GM18909 (cell line): Measurements from ENCODE around the gene CHRND.

ENCODE experiments used
- ATAC-seq: cut with Tn5 transposase; IDR thresholded peaks from one replicate; pipeline ENCODE4 v1.9.1; 2021; ENCODE audit warnings: mild to moderate bottlenecking; ENCODE audit not compliant: unreplicated experiment, poor library complexity

CHRND gene

DNA sequence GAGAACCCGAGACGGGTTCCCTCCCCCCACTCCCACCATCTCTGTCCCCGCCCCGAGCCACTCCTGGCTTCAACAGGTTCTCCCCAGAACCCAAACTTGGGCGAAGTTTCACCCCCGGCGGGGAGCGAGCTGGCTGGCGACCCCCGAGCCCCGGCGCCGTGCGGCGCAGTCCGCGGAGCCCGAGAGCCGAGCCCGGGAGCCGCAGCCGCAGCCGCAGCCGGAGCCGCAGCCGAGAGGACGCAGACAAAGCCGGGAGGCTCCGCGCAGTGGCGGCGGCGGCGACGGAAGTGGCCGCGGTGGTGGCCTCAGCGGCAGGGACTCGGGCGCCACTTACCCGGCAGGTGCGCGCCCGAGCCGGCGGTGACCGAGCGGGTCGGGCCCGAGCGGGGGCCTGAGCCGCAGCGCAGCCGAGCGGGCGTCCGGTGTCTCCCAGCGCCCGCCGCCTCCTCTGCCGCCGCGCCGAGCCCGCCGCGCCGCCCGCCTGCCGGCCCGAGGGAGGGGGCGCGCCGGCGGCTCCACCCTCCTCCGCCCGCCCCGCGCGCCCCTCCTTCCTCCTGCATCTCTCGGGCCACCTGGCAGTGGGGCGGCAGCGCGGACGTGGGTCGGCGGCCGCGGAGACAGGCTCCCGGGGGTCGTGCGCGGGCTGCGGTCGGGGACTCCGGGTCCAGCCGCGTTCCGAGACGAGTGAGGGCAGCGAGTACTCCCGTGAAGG, 38.4 kb upstream of the CHRND start, which contains the start of gene ECEL1:
TSS of gene ECEL1 (minus strand) at position 450 of the 712 bp plus-strand sequence. CDS start 1,181 bp downstream, outside the sequence.
- ATAC-seq, result no peak

DNA sequence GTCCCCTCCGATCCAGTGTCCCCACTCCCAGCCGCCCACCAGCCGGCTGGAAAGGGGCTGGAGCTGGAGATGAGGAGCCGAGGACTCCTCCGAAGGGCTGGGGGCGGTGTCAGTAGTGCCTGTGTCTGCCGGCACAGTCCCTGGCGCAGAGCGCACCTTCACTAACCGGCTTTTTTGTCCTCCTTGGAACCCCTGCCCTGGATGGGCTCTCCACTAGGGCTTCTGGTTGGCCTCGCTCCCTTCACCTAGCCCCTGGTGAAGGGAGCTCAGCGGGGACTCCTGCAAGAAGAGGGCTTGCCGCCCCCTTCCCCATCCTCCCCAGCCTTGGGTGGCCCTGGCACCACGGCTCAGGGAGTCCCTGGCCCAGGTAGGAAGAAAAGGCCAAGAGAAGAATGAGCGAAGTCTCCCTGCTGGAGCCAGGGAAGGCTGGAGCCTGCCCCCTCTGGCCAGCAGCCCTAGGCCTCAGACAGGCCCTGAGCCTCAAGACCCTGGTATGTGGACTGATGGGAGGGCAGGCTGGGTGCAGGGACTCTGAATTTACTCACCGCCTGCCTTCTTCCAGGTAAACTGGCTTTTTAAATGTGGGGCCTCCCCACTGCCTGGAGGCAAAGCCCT, 37.8 kb upstream of the CHRND start:
- no peak for ATAC-seq

DNA sequence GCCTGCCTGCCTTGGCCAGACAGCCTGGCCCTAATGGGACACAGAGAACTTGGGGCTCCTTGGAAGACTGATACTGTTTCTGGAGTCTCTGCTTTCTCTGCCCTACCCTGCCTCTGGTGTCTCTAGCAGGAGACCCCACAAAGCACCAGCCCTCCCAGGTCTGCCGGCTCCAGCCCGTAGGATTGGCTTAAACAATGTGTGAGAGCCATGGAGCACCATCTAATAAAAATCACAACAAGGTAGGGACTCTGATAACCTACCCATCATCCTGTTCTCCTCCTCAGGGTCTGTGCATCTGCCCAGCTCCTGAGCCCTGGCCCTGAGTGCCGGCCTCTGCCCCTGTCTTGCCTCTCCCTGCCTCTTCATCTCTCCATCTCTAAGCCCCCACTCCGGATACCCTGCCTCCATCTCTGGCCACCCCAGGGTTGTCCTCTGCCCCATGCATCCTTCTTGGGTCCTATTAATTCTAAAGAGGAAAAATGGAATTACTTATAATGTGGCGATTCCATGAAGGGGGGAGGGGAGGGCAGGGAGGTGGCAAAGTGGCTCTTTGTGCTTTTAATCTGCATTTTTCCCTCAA, 37.1 kb upstream of the CHRND start:
- no peak for ATAC-seq

DNA sequence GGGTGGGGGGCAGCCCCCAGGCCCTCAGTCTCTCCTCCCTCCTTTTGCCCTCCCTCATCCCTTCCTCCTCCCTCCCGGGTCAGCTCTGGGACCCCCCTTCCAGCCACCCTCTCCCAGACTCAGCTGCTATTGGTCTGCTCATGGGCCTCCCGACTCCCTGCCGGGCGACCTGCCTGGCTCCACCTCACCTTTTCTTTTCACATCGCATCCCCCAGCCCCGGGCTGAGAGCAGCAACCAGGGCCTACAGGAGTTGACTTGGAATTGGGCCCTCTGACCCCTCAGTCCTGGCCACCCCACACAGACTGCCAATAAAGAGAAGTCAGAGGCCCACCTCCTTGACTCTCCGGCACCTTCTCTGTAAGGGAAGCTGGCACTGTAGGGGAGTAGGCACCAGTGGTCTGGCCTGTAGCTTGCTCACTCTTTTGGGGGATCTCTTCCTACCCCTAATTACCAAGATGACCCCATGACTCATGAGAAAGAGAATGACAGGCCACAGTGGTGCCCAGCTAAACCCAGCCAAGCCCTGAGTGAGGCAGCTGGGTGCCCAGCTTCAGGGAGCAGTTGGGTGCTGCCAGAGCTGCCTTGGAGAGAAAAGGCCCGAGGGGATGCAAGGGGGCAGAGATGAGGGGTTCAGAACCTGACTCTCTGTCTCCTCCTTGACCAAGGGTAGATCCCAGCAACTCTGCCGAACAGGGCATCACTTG, 36.3 kb upstream of the CHRND start:
- no peak for ATAC-seq

DNA sequence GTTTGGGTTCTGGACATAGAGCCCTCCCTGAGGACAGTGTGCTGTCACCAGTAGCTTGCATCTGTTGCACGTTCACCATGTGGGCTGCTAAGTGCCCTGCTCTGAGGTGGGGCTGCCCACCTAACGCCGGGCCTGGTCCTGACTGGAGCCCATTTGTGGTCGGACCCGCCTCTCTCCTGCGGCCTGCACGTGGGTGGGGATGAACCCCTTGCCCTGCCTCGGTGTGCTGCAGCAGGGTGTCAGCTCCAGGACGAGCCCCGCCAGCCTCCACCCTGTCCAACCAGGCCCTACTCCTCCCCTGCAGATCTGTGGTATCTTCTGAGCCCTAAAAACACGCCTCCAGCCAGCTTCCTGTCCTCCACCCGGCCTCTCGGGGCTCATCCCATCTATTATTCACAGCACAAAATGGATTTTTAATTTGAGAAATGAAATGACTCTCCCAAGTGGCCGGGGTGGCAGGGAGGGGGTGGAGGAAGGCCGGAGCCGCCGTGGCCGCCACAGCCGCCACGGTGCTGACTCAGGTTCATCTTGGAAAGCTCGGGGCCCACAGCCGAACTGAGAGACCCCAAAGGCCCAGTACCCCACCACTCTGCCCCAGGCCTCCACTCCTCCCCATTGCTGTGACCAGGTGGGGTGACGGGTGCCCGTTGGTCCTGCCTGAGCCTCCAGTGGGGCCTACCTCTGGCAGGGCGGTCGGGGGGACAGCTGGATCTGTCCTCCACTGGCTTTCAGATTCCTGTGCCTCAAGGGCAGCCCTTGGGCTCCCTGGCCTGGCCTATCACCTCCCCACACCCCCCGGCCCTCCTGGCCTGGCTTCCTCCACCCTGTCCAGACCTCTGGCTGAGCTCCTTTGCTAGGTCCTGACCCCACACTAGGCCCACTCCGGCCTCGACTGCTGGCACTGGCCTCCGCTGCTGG, 35.5 kb upstream of the CHRND start:
- ATAC-seq, result no peak

DNA sequence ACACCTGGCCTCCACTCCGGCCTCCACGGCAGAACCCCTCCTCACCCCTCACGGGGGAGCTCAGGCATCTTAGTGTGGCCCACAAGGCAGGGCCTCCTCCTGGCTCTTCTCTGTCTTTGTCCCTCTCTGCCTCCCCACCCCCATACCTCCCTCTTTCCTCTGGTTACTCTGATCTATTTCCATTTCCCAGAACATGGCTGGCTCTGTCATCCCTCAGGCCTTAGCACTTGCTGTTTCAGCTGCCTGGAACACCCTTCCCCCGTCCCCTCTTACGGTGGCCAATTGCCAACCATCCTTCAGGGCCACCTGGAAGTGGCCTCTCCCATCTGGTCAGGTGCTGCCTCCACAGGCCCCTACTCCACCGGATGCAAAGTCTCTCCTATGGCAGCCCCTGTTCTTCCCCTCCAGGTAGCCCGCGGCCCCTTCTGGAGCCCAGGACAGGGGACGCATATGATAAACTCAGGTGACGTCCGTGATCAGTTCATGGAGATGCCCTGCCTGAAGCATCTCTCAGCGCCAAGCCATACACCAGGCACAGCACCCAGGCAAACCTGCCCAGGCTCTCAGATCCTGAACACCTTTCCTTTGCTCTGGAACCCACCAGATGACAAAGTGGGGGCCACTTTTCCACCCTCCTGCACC, 34.7 kb upstream of the CHRND start:
- no peak for ATAC-seq

DNA sequence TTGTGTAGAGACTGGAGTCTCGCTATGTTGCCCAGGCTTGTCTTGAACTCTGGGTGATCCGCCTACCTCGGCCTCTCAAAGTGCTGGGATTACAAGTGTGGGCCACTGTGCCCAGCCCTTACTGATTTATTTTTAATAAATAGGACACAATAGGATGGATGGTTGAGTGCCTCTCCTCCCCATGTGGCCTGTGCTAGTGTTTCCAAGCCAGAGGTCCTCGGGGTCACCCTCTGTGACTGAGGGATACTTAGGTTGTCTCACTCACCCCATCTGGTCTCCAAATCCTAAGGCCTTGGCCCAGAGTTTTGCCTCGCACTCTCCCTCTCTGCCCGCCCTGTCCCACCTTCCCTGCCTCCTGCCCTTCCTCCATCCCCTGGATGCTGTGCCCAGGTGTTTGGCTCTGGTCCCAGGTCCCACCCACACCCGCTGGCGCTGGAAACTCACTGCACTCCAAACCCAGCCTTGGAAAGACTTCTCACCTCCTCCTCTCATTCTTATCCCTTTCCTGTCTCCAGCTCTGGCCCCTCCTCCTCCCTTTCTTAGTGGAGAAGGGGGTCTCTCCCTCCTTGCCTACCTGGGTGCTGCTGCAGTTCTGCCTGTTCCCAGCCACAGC, 33.6 kb upstream of the CHRND start:
- no peak for ATAC-seq

DNA sequence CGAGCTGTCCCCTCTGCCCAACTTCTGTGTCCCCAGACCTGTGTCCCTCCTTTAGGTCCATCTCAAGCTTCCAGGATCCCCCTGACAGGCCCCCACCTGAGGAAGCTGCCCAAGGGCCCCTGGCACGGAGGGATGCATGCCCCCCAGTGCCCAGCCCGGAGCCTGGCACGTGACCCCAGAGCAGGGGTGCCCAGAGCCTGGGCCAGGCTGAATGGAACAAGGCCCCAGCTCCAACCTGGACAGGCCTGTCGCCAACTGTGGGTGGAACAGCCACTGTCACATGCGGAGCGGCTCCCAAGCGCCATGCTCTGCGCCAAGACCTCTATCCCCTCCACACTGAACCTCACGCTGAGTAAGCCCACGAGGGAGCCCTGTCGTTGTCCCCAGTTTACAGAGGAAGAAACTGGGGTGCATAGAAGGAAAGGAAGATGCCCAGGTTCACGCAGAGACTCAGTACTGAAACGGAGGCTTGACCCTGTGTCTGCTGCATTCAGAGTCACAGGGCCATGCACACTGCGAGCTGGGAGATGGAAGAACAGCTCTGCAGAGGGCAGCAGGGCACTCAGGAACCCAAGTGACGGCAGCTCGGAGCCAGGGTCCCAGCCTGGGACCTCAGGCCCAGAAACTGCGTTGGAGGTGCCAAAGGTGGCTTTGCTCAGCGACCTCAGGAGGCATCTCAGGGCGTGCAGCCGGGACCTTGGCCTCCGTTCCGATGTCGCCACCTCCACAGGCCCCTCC, 32.8 kb upstream of the CHRND start:
- no peak for ATAC-seq

DNA sequence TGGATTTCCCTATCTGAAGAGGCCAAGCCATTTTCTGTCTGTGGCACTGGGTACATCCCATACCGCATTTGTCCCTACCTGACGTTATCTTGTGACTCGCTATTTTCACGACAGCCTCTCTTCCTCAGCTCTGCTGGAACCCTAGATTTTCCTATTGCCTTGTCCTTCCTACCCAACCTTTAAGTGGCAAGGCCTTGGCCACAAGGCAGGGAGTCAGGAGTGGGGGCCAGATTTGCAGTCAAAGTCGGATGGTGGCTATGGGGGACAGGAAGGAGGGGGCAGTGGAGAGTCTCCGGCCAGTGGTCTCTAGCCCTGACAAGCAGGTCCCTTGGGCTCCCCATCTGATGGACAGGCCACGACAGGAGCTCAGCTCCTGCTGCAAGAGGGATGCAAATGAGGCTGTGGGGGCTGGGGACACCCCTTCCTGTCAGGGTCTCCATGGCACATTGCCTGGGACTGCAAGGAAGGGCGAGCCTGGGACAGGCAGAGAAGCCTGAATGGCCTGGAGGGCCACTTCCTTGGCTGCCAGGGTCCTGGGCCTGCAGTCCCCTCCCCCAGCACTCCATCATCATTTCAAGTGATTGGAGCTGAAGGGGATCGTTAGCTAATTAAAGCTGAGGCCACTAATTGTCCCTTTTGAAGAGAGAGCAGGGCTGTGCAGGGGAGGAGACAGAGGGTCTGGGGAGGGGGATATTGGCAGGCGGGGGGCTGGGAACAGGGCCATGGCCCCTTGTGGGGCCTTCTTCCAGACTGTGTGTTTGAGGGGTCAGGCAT, 32.1 kb upstream of the CHRND start:
- ATAC-seq, result no peak

DNA sequence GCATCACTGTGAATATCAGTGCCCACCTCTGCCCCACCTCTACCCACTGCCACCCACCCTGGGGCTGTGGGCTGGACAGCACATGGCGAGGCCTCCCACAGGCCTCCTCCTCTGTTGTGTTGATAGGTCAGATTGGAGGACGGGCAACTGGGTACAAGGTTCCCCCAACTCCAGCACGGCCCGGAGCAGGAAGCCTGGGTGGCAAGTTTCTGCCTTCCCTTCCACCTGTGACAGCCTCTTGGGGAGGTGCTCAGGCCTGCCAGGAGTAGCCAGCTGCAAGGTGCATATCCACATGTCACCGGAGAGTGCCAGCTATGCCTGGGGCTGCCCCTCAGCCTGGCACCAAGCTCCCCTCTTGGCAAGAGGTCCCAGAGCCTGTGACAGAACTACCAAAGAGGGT, 31.4 kb upstream of the CHRND start:
- ATAC-seq, result no peak

DNA sequence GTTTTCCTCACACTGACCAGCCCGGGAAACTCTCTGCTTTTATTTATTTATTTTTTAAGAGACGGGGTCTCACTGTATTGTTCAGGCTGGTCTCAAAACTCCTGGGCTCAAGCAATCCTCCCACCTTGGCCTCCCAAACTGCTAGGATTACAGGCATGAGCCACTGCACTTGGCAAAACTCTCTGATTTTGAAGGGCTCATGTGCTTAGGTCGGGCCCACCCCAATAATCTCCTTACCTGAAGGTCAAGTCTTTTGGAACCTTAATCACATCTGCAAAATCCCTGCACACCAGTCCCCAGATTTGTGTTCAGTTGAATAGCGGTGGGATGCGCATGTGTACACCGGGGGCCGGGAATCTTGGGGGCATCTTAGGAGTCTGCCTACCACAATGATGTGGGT, 30.7 kb upstream of the CHRND start:
- ATAC-seq, result no peak

DNA sequence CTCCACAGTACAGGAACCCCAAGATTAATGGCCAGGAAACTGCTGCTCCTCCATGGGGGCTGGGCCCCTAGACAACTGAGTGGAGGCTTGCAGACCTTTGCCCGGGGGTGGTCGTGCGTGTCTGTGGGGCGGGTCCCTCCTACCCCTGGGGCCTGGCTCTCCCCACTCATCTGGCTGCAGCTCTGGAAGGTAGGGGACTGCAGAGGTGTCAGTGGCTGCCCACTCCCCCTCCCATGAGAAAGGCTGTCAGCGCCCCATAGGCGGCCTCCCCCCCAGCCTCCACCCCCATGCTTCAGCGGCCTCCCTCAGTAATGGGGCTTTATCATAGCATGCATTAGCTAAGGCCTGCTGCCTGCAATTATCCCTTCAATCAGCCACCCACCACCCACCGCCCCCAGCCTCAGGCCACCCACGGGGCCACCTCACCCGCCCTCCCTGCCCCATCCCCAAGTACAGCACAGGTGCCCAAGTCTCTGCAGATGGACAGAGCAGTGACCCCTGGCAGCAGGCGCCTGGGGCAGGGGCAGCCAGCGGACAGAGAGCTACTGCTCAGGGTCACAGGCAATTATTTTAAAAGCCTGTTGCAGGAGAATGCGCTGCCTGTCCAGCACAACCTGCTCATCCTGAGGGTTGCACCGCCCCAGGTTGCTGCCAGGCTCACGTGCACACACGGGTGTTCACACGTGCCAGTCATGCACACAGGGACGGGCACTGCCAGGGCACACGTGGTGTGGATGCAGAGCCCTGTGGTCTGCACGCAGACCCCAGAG, 29.3 kb upstream of the CHRND start:
- no peak for ATAC-seq

DNA sequence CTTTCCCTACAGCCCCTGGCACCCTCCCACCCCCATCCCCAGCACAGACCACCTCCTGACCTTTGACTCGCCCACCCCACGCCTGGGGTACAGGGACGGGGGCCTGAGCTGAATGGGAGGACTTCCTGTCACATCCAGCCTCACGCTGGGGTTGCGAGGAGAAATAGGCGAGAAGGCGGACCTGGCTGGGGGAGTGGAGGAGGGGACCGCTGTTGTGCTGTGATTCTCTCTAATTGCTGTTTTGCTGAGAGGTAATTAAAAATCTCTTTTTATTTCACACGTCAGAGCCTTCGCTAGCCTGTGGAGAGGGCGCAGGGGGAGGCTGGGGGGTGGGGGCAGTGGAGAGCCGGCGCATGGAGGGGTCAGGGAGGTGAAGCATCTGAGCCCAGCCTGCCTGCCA, 28.6 kb upstream of the CHRND start:
- ATAC-seq, result no peak

DNA sequence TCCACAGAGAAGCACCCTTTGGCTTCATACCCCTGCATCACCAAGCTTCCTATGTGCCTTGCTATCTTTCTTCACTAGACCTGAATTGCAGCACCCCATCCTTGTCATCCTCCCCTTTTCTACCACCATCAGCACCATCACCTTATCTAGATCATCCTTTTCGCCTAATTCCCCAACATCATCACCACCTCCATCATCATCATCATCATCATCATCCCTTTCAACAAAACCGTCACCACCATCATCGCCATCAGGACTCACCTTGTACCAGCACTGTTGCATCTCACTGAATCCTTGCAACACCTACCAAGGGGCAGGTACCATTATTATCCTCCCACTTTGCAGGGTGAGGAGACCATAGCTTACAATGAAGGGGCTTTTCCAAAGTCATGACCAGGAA, 27.5 kb upstream of the CHRND start:
- no peak for ATAC-seq

DNA sequence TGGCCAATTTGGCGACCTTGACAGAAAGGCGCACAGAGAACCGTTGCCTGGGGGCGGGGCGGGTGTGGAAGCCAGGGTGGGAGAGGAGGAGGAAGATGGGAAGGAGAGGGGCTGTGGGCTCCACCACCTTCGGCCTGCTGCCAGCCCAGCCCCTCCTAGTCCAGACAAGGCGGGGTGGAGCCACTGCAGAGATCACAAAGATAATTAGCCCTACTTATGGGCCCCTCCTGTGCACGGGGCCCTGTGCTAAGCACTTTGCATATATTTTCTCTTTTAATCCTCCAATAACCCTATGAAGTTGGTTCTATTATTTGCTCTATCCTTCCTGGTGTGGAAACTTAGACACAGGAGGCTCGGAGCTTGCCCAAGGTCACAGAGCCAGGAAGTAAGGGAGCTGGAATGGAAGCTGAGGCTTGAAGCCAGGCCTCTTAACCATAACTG, 24.6 kb upstream of the CHRND start:
- no peak for ATAC-seq

DNA sequence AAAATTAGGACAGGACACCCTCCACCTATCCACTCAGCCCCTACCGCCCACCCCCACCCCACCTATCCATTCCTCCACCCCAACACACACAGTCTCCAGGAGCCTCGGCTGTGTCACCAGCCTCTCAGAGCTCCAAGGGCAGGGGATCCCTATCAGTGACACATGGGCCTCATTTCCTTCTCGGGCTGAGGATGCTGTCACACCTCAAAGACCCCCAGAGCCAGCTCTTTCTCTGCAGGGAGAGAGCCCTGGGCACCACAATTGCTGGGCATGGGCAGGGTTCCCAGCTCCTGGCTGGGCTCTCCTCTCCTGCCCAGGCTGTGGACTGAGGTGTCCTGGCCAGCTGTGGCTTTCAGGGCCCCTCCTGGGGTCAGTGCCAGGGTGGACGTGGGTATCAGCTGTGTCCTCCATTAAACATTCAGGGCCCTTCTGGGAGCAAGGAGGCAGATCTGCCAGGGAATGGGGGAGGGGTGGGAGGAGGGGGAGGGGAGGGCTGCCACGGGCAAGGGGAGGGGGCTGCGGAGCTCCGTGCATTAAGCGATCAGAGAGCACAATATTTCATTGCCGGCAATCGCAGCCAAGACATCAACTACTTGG, 24.1 kb upstream of the CHRND start:
- no peak for ATAC-seq

DNA sequence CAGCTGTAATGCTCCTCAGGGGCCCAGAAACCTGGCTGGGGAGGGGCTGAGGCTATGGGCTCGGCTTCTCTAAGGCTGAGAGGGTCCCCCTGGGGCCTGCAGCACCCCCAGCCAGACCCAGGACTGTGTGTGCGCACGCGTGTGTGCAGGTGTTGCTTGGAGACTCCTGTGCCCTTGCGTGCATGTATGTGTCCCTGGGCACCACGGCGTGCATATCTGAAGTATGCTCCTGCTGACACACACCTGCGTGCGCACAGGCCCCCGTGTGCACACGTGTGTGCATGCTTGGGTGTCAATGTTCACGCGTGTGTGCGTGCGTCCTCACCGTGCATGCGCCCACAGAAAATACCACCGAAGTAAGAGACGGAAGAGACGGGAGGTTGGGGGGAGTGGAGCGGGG, 23.4 kb upstream of the CHRND start:
- ATAC-seq, result no peak
